ENCODE data around the gene BBOX1.

DNA sequence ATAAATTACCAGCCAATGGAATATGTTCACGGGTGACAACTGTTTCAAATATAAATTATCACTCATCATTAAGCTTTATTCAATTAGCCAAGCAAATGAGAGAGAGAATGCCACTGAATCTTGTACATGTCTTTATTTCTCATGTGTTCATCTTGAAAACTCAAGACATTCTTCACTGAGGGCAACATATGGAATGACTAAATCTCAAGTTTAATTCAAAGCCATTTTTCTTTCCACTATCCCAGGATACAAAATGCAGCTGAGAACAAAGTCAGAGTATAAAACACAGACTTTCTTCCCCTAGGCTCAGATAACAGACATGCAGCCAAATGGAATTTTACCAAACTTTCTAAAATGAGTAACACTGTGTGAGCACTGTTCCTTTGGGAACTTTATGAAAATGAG, 12.1 kb upstream of the BBOX1 start:
- no peak for TF ChIP-seq CTCF (IDR thresholded peaks at IDR 0.05)
- no peak for TF ChIP-seq POLR2A (IDR thresholded peaks at IDR 0.05)
- TF ChIP-seq POLR2AphosphoS5 (IDR thresholded peaks at IDR 0.05), result no peak
- TF ChIP-seq EP300 (IDR thresholded peaks at IDR 0.05), result no peak

All from sigmoid colon (tissue), 4 donors.